Tibial nerve (tissue), 4 donors: ENCODE measurements around the gene MATR3. TPM values are rescaled to one million over a fixed set of nuclear protein-coding genes. Genes with fewer than 3 reads are reported as not detected.

Source experiments
- DNase-seq, 2 donors: peaks; one replicate each; pipeline ENCODE4 v3.0.0-alpha.2; 2019; ENCODE audit warnings: low spot score in 2 of 2
- H3K27ac ChIP-seq, 4 donors: fragments of 200-600 bp; sonication (generic) in 3 of 4; one replicate each; pipeline ENCODE4 v1.5.1; 2017 to 2019; ENCODE audit warnings: mild to moderate bottlenecking in 1 of 4
- H3K27me3 ChIP-seq, 2 donors: fragments of 200-600 bp; sonication (generic) in 1 of 2; one replicate each; pipeline versions ENCODE4 v1.5.1 to v1.6.0; 2017 to 2019
- H3K36me3 ChIP-seq, 3 donors: fragments of 200-600 bp; sonication (generic); one replicate each; pipeline ENCODE4 v1.5.1; 2018 to 2019
- H3K4me1 ChIP-seq, 4 donors: fragments of 200-600 bp; sonication (generic) in 3 of 4; one replicate each; pipeline ENCODE4 v1.5.1; 2017 to 2019
- H3K4me3 ChIP-seq, 4 donors: fragments of 200-600 bp; sonication (generic) in 3 of 4; one replicate each; pipeline ENCODE4 v1.5.1; 2017 to 2019; ENCODE audit warnings: mild to moderate bottlenecking in 1 of 4, moderate library complexity in 1 of 4
- H3K9me3 ChIP-seq, 4 donors: fragments of 200-600 bp; sonication (generic) in 3 of 4; one replicate each; pipeline ENCODE4 v1.5.1; 2017 to 2019
- CTCF ChIP-seq, 5 experiments: fragments of 200-600 bp in 3 of 5; fragments of 450-650 bp in 2 of 5; sonication (generic) in 3 of 5; IDR thresholded peaks; one replicate each; pipeline ENCODE4 v1.5.1; 2016 to 2019; ENCODE audit warnings: antibody characterized with exemption in 5 of 5, mild to moderate bottlenecking in 3 of 5, moderate library complexity in 2 of 5
- EP300 ChIP-seq, 2 donors: sonication (generic); formaldehyde crosslinking; IDR thresholded peaks; one replicate each; pipeline ENCODE4 v1.6.1; 2017; ENCODE audit warnings: antibody characterized with exemption in 2 of 2, mild to moderate bottlenecking in 1 of 2
- POLR2A ChIP-seq, 2 donors: fragments of 450-650 bp; IDR thresholded peaks; one replicate each; pipeline ENCODE4 v1.6.1; 2017; ENCODE audit warnings: antibody characterized with exemption in 2 of 2, mild to moderate bottlenecking in 2 of 2, moderate library complexity in 2 of 2
- WGBS, 2 donors: methylation state at CpG; one replicate each; pipeline ENCODE4 v1.1.5; 2018; 5-methylcytosine and 5-hydroxymethylcytosine counted together
- total RNA-seq, 4 donors: library from RNA; depleted of rRNA; stranded (reverse); fragments of >200 nt; gene quantifications; one replicate each; pipeline ENCODE4 v1.1.0, GENCODE V29; 2016

The MATR3 gene
- 100 to 1,000 TPM; 147 to 231 (median 196) TPM for total RNA-seq

- peak within 1 kb of the TSS; percentile 98 to 100 (median 100) for H3K27ac ChIP-seq
- H3K4me3 ChIP-seq, result peak within 1 kb of the TSS; percentile 78 to 98 (median 88)
- 1% methylated on average over 48 to 64 of the region's 88 CpGs for WGBS, 2 donors
- H3K4me1 ChIP-seq, result peaks cover 0 to 42% (median 35%) of the 10 kb centered on the region in 4 donors
- TF ChIP-seq EP300 (IDR thresholded peaks at IDR 0.05) (peak; percentile 59 to 100), CTCF (IDR thresholded peaks at IDR 0.05) (peak in 2 of 5 experiments; percentile 43 to 44), POLR2A (IDR thresholded peaks at IDR 0.05) (peak; percentile 86 to 98)
- no peaks in the 10 kb centered on the region for H3K36me3 ChIP-seq
- peak; percentile 92 to 94 for DNase-seq
- no peaks in the 10 kb centered on the region for H3K9me3 ChIP-seq
- no peaks in the 10 kb centered on the region for H3K27me3 ChIP-seq
Observed at GRCh38 chr5:139293507-139294373, at the start of gene MATR3. TSS of gene MATR3 (plus strand) at chr5:139293740. CDS start at chr5:139307416, 13,676 bp downstream.

- H3K27me3 ChIP-seq, result no peaks in the 10 kb centered on the region
- no peaks in the 10 kb centered on the region for H3K4me1 ChIP-seq
- H3K27ac ChIP-seq, result no peak overlapping the region
- no peak for DNase-seq
- no peak overlapping the region for H3K4me3 ChIP-seq
- TF ChIP-seq POLR2A (IDR thresholded peaks at IDR 0.05) (no peak), EP300 (IDR thresholded peaks at IDR 0.05) (no peak), CTCF (IDR thresholded peaks at IDR 0.05) (no peak)
- no peaks in the 10 kb centered on the region for H3K9me3 ChIP-seq
- H3K36me3 ChIP-seq, result no peaks in the 10 kb centered on the region
Observed at GRCh38 chr5:139245637-139246339, 47.8 kb upstream of the MATR3 start.

GRCh38 chr5:139246394-139246793 lies 47.1 kb upstream of the MATR3 start:
- TF ChIP-seq POLR2A (IDR thresholded peaks at IDR 0.05) (no peak), EP300 (IDR thresholded peaks at IDR 0.05) (no peak), CTCF (IDR thresholded peaks at IDR 0.05) (no peak)
- H3K36me3 ChIP-seq, result no peaks in the 10 kb centered on the region
- no peak for DNase-seq
- no peaks in the 10 kb centered on the region for H3K27me3 ChIP-seq
- WGBS, 2 donors, result 30 to 35% methylated on average over 4 of the region's 4 CpGs
- no peak overlapping the region for H3K27ac ChIP-seq
- no peaks in the 10 kb centered on the region for H3K9me3 ChIP-seq
- H3K4me1 ChIP-seq, result no peaks in the 10 kb centered on the region
- H3K4me3 ChIP-seq, result no peak overlapping the region

- Histone ChIP-seq H3K4me1 (no peaks in the 10 kb centered on the region), H3K36me3 (no peaks in the 10 kb centered on the region), H3K27ac (no peak overlapping the region), H3K9me3 (no peaks in the 10 kb centered on the region), H3K4me3 (no peak overlapping the region), H3K27me3 (no peaks in the 10 kb centered on the region)
- no peak for DNase-seq
- TF ChIP-seq CTCF (IDR thresholded peaks at IDR 0.05), result no peak
- WGBS, 2 donors, result 97 to 100% methylated on average over 3 of the region's 3 CpGs
Observed at GRCh38 chr5:139248826-139249453, 44.6 kb upstream of the MATR3 start.
